ENCODE measurements around the gene ULK4.
"Not testable (repeated sequence)": the region's sequence is repeated elsewhere in the genome, so short reads cannot be mapped to it uniquely, and the experiment has no call there.

Gene ULK4

DNA sequence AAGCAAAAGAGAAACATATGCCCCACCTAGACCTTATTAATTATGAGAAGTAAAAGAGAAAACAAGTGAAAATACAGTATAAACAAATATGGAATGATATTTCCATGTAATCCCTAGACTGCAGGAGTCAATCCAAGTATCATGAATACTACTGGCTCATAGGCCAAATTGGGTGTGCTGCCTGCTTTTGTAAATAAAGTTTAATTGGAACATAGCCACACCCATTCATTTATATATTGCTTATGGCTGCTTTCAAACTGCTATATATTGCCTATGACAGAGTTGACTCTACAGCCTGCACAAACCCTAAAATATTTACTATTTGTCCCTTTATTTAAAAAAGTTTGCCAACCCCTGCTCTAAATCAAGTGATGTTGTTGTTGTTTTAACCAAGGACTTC, 5.3 kb downstream of the ULK4 start:
- DNase-seq = no peak

DNA sequence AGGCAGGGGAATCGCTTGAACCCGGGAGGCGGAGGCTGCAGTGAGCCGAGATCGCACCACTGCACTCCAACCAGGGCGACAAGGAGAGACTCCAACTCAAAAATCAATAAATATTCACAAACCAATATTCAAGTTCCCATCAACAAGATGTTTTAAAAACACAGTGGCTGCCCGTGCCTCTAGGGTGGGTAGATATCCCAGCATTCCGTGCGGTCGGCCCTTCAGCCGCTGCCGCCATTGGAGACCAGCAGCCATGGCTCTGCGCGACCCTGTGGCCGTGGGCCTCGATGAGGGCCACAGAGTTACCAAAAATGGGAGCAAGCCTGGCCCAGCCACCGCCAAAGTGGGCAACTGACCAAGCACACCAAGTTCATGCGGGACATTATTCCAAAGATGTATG, 6.7 kb downstream of the ULK4 start:
- DNase-seq = no peak

DNA sequence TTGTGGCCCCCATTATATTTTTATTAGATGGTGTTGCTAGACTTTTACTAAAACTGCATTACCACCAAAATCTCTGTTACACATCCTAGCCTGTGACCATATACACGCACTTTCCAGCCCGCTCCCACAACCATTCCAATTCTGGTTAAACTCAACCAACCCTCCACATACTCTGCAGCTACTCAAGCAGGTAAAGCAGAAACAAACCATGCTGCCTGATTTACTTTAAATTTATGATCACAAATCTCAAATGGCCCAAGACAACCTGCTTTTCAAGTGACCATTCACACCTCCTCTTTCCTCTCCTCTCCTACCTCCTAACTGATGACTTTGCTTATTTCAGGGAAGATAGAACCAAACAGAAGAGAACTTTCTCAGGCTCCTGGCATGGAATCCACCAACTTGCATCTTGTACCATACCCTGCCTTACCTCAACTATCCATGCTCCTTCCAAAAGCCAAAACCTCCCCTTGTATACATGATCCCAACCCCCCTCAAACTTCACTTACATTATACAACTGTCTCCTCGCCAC, 18.5 kb downstream of the ULK4 start:
- no peak for DNase-seq

DNA sequence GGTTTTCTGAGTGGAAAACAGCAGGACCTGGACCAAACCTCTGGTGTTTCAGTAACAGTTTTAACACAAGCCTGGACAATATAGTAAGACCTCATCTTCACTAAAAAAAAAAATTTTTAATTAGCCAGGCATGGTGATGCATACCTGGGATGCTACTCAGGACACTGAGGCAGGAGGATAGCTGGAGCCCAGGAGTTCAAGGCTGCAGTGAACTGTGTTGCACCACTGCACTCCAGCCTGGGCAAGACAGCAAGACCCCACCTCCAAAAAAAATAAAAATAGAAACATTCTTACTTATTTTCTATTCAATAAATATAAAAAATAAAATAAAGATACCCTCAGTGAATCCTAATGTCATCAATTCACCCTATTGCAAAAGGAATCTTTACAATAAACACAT, 21.5 kb downstream of the ULK4 start:
- DNase-seq = no peak

DNA sequence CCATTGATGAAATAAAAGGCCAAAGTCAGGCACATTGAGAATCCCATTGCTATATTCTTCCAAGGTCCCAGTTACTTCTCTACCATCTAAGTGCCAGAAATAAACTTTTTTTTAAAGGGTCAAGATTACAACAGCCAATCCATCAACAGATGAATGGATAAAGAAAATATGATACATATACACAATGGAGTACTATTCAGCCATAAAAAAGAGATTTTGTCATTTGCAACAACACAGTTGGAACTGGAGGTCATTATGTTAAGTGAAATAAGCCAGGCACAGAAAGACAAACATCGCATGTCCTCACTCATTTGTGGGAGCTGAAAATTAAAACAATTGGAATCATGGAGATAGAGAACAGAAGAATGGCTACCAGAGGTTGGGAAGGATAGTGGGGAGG, 25.5 kb downstream of the ULK4 start:
- DNase-seq = no peak

DNA sequence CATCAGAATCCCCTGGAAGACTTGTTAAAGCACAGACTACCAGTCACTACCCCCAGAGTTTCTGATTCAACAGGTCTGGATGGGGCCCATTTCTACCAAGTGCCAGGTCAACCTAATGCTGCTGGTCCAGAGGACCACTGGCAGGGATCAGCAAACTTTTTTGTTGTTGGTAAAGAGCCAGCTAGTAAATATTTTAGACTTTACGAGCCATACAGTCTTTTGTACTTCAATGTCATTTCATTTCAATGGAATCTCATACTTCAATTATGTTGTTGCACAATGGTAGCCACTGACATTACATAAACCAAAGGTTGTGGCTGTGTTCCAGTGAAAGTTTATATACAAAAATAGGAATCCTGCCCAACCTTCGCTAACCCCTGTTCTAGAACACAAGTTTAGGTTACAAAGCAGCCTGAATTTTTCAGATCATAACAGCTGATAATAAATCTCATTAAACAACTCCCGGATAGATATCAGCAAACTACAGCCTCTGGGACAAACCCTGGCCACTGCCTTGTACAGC, 28.7 kb downstream of the ULK4 start:
- no peak for DNase-seq

DNA sequence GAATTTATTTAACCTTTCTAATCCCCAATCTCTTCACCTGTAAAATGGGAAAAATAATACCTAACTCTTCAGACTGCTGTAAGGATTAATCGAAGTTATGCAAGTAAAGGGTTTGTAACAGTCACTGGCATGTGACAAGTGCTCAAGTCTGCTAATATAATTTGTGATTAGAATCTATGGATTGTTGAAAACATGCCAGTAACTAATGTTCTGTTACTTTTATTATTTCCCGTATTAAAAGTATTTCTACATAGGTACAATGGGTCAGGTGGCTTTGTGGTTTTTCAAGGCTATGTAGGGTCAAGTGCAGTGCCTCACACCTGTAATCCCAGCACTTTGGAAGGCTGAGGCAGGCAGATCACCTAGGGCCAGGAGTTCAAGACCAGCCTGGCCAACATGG, 29.4 kb downstream of the ULK4 start:
- no peak for DNase-seq

DNA sequence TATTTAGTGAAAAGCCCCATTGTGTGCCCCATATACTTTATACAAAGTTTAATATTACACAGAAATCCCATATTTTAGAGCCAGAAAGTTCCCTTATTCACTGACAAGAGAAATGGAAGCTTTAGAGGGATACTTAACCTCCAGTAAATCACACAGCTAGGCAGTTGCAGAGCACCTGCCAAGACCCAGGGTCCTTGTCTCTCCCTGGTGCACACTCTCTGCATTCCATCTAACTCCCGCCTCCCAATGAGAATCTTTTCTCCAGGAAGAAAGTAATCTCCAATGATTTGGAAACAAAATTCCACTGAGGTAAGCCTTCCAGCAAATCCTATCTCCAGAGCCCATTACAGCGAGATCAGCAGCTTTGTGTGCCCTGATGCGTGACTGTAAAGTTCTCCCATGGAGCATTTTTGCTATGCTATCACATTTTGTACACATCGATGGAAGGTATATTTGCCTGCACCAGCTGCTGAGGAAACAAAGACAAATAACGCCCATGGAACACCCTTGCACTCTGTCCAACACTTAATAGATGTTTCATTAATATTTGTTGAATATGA, 41.4 kb downstream of the ULK4 start:
- no peak for DNase-seq

DNA sequence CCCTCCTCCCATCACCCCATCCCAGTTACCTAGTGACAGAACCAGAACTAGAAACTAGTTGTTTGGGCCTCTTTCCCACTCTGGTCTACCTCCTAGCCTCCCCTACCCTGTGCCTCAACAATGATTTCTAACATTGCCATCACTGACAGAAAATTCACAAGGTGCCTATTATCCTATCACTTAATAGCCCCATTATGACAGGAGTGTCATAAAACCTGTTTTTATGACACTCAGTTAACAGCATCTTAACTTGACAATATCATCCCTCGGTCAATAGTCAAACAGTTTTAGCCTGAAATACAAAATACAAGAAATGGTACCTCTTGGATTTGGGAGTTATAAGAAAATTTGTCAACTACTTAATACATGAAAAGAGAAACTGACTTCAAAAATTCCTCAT, 46.5 kb downstream of the ULK4 start:
- DNase-seq = no peak

DNA sequence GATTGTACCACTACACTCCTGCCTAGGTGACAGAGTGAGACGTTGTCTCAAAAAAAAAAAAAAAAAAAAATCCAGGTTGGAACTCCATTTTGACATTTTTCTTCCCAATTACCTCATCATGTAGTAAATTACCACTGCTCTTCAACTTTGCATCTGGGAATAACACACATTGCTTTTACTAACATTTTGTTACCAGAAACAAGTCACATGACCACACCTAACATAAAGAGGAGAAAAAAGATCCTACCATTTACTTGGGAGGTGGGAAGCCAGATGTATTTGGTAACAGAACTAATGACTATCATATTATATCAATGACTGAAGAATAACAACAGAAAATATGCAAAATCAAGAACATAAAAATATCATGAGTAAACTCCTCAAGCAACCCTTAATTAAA, 49.6 kb downstream of the ULK4 start:
- DNase-seq = no peak

DNA sequence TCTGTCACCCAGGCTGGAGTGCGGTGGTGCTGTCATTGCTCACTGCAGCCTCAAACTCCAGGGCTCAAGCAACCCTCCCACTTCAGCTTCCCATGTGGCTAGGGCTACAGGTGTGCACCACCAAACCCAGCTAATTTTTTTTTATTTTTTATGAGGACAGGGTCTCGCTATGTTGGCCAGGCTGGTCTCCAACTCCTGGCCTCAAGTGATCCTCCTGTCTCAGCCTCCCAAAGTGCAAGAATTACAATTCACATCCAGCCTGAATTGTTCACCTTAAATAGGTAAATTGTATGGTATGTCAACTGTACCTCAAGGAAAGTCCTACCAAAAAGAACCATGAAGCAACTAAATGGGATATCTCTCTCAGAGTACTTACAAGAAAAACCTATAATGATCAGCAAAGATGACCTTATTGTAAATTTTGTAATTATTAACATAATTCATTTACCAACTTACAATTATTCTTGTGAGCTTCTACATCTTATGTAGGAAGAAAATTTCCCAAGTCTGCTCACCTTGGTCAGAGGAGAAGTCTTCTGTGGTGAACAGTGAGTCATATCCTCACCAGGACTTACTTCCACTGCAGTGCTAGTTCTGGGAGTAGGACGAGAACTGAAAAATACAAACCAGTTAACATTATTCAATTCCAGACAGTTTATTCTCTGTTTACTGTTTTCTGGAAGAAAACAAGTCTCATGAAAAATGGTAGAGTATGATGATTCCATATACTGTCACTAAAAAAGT, 54.4 kb downstream of the ULK4 start:
- DNase-seq = no peak

DNA sequence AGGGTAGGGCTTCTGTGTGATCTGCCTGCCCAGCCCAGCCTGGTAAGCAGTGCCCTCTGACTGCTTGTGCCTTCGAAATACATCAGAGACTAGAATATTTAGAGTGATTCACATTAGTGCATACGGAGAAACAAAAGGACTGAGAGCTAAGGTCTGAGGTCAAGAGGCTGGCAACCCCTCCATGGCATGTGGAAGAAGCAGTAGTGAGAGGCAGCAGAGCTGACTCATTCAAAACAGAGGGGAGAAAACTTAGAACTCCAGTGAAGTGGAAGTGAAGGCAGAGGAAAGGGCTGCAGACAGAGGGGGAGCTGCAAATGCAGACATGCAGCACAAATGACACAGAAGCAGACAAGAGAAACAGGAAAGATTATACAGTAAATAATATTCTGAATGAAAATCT, 61.6 kb downstream of the ULK4 start:
- no peak for DNase-seq

DNA sequence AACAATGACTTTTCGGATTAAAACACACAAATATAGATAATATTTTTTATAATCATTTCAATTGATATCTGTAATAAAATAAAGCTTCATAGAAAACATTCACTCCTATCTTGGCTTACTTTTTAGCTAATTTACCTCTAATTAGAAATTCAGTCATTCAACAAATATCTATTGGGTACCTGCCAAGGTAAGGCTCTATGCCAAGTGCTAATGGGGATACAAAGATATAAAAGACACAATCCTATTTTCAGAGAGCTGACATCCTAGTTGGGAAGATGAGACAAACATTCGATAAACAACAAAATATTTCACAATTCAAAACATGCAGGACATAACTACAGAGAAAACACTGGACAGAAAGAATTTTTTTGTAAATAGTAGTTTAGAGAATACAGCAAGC, 63.3 kb downstream of the ULK4 start:
- DNase-seq = no peak

DNA sequence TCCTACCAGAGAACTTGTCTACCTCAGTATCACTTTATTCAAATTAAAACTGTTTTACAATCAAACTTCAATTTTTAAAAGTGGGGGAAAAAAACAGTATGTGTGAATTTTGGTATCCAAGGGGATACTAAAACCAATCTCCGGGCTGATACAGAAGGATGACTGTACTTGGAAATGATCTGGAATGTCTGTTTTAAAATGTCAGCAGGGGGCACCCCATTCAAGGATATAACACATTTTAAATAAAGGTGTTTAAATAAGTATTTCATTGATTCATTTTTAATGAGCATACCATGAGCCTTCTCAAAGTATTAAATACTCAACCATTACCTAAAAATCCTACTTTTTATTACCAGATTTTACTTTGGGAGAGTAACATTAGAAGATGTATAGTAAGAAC, 67.9 kb downstream of the ULK4 start:
- DNase-seq = peak in 1 of 2 donors; percentile 40

DNA sequence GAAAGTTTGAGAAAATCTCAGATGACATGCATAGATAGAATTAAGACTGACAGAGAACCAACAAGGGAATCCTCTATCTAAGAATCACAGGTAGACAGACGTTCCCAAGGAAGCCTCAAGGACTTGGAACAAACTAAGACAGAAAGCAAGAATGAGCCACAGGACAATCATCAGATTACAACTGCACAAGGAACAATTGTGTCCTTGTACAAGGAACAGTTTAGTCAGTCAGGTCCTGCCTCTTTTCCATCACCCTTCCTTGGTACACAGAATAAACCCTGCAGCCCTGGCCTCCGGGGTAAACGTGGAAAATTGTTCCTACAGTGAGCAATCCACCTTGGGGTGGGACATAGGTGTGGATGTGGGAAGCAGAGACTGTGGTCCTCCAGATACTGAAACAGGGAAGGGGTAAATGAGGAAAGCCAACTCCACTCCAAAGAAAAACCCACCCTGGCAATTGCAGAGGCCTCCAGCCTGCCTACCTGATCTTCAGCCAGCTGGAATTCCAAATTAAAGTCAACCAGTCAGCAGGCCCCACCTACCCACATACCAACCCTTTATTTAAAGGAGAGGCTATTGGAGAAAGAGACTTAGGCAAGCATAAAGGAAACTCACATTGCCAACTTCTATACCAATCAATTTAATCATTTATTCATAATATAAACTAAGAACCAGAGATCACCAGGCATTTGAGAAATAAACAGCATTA, 73.4 kb downstream of the ULK4 start:
- no peak for DNase-seq

DNA sequence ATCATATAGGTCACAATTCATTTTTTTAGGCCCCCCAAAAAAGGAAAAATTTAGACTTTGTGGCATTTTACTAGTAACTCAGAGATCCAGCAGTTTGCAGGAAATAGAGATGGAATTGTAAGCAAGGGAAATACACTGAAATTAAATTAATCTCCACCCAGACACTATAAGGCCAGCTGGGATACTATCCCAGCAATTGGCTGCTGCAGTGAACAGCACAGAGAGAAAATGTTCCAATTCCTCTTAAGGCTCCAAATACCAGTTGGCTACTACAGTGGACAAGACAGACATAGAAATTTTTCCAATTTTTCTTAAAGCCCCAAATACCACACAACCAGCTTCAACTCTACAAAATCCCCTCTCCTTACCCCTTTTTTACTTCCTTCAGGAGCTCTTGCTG, 78.9 kb downstream of the ULK4 start:
- DNase-seq = no peak

DNA sequence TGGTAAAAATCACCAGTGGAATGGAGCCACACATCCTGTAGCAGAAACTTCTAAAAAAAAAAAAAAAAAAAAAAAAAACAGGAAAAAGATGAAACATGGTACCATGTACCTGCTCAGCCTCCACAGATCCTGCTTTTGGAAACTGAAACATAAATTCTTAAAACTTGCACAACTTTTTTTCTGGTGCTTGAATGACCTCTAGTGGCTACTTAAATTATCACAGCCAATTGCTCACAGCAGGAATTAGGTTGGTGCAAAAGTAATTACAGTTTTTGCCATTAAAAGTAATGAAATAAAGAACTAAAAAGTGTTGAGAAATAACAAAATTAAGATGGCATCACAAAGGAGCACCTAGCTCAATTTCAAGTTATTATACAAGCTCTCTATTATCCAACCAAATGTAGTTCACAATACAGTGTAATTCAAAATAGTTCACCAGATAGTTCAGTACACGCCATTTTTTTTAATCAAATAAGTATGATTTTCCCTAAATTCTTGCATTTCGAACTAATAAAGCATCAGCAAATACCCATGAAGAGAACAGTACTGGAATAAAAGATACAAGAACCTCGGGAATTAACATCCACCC, 80.6 kb downstream of the ULK4 start:
- DNase-seq = peak; percentile 49 to 64

DNA sequence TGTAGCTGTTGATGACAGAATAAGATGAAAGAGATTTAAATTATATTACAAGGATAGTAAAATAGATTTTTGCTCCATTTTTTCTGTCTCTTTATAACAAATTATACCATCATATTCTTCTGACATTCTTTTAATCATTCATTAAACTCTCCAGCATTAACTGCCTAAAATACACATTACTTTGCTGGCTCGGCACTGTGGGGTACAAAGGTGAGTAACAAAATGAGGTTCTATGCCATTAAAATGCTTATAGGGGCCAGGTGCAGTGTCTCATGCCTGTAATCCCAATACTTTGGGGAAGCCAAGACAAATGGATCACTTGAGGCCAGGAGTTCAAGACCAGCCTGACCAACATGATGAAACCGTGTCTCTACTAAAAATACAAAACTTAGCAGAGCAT, 81.5 kb downstream of the ULK4 start:
- no peak for DNase-seq

DNA sequence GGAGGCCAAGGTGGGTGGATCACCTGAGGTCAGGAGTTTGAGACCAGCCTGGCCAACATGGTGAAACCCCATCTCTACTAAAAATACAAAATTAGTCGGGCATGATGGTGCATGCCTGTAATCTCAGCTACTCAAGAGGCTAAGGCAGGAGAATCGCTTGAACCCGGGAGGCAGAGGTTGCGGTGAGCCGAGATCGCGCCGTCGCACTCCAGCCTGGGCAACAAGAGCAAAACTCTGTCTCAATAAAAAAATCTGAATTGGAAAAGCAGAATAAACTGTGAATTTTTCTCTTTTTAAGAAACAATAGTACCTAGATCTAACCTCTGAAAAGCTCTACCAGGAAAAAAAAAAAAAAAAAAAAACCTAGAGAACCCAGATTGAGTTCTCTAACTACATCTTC, 84.2 kb downstream of the ULK4 start:
- DNase-seq = not testable (repeated sequence)

DNA sequence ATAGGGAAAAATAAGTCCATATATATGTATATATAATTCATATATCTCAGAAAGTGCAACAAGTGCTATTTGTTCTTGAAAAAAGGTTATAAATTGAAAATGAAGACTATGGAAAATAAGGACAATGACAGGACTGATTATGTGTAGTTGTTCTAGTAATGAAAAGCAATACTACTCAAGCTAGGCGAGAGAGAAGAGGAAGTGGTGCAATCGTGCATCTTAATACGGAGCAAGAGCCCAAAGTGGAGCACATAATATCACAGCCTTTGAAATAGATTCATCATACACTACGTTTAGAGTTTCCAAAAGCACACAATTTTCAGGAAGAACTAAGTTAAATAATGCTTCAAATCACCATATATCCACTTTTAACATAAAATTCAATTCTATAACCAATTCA, 87.9 kb downstream of the ULK4 start:
- peak in 1 of 2 donors; percentile 2 for DNase-seq

DNA sequence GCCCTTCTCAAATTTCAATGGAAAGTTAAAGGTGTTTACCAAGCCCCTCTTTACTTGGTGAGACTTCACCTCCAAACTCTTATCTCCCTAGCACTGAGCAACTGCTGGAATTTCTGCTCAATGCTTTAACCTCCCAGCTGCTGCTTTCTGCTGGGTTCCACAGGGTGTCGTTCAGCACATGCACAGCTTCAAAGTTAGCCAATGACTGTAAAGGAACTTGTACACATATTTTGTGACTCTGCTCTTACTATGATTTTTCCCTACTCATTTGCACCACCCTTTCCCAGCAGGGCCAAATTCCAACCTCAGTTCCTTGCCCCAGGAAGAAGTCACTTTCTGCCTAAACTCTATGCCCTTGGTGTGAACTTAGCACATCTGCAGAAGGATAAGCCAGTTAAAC, 89.7 kb downstream of the ULK4 start:
- no peak for DNase-seq

DNA sequence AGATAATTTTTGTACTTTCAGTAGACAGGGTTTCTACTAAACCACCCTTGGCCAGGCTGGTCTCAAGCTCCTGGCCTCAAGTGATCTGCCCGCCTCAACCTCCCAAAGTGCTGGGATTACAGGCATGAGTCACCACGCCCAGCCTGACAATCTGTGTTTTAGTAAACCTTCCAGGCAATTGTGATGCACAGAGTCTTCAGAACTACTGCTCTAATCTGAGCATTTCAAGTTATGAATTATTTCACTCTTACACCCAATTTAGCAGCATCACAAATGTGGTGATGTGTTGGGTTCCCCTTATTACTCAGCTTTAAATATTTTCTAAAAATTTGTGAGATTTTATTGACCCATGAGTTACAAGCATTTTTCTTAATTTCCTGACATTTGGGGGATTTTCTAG, 94.4 kb downstream of the ULK4 start:
- no peak for DNase-seq

DNA sequence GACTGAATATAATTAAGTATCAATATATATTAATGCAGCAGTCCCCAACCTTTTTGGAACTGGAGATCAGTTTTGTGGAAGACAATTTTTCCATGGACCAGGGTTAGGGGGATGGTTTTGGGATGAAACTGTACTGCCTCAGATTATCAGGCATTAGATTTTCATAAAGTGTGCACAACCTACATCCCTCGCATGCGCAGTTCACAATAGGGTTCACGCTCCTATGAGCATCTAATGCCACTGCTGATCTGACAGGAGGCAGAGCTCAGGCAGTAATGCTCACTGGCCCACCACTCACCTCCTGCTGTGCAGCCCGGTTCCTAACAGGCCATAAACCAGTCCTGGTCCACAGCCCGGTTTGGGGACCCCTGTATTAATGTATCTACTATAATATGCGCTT, 95.6 kb downstream of the ULK4 start:
- DNase-seq = no peak
